PFSK-1 (cell line): ENCODE results near the gene MEF2D.

Source experiments
- REST ChIP-seq, 2 experiments: IDR thresholded peaks; 2 replicates each; pipeline versions ENCODE4 v1.6.1 to v1.8.0; 2011 to 2012; ENCODE audit warnings: low read depth in 2 of 2, low read length in 2 of 2, control low read depth in 1 of 2, inconsistent platforms in 1 of 2, mild to moderate bottlenecking in 1 of 2, moderate library complexity in 1 of 2; ENCODE audit not compliant: insufficient read depth in 1 of 2
- SIN3A ChIP-seq: IDR thresholded peaks from 2 replicates; pipeline ENCODE4 v1.6.1; 2012; ENCODE audit warnings: mild to moderate bottlenecking, low read length, moderate library complexity, borderline replicate concordance; ENCODE audit not compliant: insufficient read depth
- TAF1 ChIP-seq: IDR thresholded peaks from 2 replicates; pipeline ENCODE4 v1.6.1; 2012; ENCODE audit warnings: low read length, control low read depth, borderline replicate concordance; ENCODE audit not compliant: insufficient read depth

GRCh38 chr1:156513185-156513584 is 12.6 kb upstream of the MEF2D start:
- TF ChIP-seq TAF1 = no peak
- TF ChIP-seq REST (IDR thresholded peaks at IDR 0.05; ENCODE audit: insufficient read depth in 1 of 2, low read depth in 2 of 2, low read length in 2 of 2) = no peak
- no peak for TF ChIP-seq SIN3A
